Stimulated activated CD4-positive, alpha-beta T cell treated with anti-CD3 and anti-CD28 coated beads, Interleukin-15, amount 100 ng/mL, for 24 hours (primary cell): Measurements from ENCODE around the gene ZBTB14.

Experiments
- DNase-seq: peaks from one replicate; pipeline ENCODE4 v3.0.0-alpha.2; 2020

The ZBTB14 gene

DNA sequence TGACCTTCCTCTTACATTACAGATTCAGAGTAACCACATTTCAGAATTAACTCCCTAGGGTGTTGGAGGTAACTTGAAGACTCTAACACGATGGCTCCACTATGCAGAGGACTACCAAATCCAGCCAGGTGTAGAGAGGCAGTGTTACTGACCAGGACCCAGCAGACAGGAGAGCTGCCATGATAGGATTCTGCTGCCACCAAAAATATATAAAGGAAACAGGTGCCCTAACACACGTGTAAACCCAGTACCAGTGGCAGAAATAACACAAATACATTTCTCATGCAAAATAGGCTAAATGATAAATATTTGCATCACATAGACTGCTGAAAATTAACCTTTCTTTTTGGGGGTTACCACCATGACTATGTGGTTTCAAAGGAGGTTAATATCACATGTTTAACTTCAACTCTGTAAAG, 7.0 kb downstream of the ZBTB14 start:
- DNase-seq: no peak

GRCh38 chr18:5287854-5288253, 7.7 kb downstream of the ZBTB14 start:
- DNase-seq: no peak

- no peak for DNase-seq
Measured at GRCh38 chr18:5286525-5286924, 9.0 kb downstream of the ZBTB14 start.

DNA sequence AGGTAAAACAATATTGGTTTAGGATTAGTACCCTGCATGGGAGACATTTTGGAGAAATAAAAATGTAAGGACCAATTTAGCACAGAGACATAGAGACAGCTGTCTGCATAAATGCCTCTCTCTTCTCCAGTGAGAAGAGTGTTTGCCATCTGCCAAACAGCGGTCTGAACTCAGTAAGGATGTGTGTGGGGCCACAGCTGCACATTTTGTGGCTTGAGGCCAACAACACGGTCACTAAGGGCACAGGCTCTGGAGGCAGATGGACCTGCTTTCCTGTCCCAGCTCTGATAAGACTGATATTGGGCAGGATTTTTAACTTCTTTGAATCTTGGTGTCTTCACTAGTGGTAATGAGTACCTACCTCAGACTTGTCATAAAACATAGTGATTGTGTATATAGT, 10.2 kb downstream of the ZBTB14 start:
- DNase-seq: no peak

GRCh38 chr18:5284808-5285207, 10.7 kb downstream of the ZBTB14 start:
- DNase-seq: no peak

GRCh38 chr18:5282770-5283169, 12.8 kb downstream of the ZBTB14 start:
- DNase-seq: no peak

- DNase-seq: no peak
Measured at GRCh38 chr18:5276947-5277346, 18.6 kb downstream of the ZBTB14 start.

- DNase-seq: no peak
Measured at GRCh38 chr18:5275872-5276271, 19.7 kb downstream of the ZBTB14 start.

DNA sequence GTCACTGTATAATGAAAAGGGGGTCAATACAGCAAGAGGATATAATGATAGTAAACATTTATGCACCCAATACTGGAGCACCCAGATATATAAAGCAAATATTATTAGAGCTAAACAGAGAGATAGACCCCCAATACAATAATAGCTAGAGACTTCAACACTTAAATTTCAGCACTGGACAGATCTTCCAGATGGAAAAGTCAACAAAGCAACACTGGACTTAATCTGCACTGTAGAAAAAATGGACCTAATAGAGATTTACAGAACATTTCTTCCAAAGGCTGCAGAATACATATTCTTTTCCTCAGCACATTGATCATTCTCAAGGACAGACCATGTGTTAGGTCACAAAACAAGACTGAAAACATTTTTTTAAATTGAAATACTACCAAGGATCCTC, 26.7 kb downstream of the ZBTB14 start:
- no peak for DNase-seq

DNA sequence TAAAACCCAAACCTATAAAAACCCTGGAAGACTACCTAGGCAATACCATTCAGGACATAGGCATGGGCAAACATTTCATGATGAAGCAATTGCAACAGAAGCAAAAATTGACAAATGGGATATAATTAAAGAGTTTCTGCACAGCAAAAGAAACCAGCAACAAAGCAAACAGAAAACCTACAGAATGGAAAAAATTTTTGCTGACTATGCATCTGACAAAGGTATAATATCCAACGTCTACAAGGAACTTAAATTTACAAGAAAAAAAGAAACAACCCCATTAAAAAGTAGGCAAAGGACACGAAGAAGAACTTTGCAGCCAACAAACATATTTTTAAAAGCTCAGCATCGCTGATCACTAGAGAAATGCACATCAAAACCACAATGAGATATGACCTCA, 28.8 kb downstream of the ZBTB14 start:
- DNase-seq: no peak

- no peak for DNase-seq
Measured at GRCh38 chr18:5253910-5254309, 41.6 kb downstream of the ZBTB14 start.

DNA sequence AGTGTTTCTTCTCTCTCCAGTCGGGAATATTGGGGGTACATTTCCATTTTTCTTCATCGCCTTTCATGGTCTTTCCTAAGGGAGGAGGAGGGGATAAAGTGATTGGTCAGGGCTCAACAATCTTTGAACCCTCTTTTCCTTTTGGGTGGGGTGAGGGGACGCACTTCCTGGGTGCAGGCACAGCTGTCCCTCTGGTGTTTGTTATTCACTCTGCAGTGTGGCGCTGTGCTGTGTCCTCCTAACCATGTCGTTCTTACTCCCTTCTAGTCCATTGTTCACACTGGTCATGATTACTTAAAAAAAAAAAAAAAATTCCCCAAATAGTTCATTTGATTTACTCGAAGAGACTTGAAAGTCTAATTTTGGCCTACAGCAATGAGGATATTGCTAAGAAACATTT, 44.4 kb downstream of the ZBTB14 start:
- no peak for DNase-seq

DNA sequence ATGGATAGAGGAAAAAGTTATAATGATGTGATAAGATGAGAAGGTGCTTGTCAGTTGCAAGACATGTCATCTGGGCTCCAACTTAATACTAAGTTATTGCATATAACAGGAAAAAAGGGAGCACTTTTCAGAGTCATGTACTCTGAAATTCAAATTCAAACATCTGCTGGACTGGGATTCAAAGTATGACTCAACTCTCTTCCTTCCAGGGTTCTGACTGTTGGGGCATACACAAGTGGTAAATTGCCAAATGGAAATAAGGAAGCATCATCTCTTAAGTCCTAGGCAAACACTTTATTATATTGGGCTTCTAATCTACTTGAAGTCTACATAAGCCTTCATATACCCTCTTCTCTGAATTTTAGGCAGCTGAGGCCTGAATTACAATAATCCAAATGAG, 44.9 kb downstream of the ZBTB14 start:
- no peak for DNase-seq

DNA sequence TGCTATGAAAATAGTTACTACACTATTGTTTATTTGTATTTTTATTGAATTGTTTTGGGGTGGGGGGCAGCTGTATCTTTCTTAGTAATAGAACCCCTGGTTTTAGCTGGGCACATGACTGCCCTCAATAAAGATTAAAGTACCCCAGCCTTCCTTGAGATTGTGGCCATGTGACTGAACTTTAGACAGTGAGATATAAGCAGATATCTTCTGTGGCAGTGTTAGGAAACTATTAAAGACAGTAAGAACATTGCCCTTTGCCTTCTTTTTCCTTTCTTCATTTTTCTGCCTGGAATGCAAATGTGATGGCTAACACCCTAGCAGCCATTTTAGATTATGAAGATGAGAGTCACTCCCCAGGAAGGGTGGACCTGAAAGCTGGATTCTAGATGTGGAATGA, 50.6 kb downstream of the ZBTB14 start:
- DNase-seq: no peak

DNA sequence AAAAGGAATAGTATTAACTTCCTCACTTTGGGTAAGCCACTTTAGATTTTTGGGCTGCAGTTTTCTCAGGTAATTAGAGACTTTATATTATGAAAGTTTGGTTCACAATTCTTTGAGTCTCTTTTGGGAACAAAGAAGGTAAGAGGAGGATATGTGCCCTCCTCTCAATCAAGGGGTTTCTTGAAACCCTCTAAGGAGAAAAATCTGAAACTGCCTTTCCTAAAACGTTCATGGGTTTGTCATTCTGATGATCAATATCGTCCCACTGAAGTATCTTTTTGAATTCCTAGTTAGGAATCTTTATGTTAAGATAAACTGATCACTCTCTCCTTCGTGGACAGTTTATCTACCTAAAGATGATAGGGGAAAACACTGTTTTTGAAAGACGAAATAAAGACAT, 56.1 kb downstream of the ZBTB14 start:
- no peak for DNase-seq
